Measurements from ENCODE around the gene TJP3.

The TJP3 gene

DNA sequence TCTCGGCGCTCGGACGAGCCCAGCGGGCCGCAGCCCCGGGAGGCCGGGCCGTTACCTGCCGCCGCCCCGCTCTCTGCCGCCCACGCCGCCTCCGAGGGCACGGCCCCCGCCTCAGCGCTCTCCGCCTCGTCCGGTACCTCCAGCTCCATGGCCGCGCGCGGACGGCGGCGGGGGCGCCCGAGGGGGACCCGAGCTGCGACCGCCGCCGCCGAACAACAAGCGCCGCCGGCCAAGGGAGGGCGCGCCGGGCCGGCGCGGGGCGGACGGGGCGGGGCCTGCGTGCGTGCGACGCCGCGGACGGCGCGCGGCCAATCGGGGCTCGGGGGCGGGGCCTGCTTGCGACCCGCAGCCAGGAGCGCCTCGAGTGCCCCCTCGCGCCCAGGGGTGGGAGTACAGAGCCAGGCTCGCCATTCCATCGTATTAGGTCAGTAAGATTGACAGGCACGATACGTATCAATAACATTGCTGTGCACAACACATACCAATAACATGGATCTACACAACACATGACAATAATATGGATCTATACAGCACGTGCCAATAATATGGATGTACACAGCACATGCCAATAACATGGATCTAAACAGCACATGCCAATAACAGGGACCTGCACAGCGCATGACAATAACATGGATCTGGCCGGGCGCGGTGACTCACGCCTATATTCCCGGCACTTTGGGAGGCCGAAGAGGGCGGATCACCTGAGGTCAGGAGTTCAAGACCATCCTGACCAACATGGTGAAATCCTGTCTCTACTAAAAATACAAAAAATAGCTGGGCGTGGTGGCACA is 7.7 kb upstream of the TJP3 start, which contains the start of gene PIP5K1C:
PIP5K1C (minus strand) TSS at position 227 of the 791 bp plus-strand sequence; CDS start at position 149, 78 bp downstream.
- TF ChIP-seq POLR2A (IDR thresholded peaks at IDR 0.05; ENCODE audit: low read length) (no peak), GATA1 (IDR thresholded peaks at IDR 0.05; ENCODE audit: low read depth, low read length) (no peak)
- DNase-seq = peak; percentile 90 to 97

- TF ChIP-seq POLR2A (IDR thresholded peaks at IDR 0.05; ENCODE audit: low read length) (no peak), GATA1 (IDR thresholded peaks at IDR 0.05; ENCODE audit: low read depth, low read length) (no peak)
- no peak for DNase-seq
Observed at GRCh38 chr19:3701200-3701599, 7.0 kb upstream of the TJP3 start.

DNA sequence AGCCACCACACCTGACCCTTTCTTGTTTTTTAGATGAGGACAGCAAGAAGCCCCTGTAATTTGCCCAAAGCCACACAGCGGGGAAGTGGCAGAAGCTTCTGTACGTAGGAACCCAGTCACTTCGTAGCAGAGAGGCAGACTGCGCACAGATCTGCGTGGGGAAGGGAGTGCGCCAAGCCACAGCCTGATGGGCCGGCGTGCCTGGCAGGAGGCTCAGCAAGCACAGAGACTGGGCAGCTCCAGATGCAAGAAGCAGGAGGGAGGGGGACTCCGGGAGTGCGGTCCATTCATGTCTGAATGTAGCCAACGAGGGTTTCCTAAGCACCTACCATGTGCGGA is 347 bp upstream of the TJP3 start:
- no peak for DNase-seq
- TF ChIP-seq GATA1 (IDR thresholded peaks at IDR 0.05; ENCODE audit: low read depth, low read length) (no peak), POLR2A (IDR thresholded peaks at IDR 0.05; ENCODE audit: low read length) (no peak)

GRCh38 chr19:3710265-3710812 is 2.2 kb downstream of the TJP3 start:
- no peak for DNase-seq
- TF ChIP-seq POLR2A (IDR thresholded peaks at IDR 0.05; ENCODE audit: low read length) = no peak
- TF ChIP-seq GATA1 (IDR thresholded peaks at IDR 0.05; ENCODE audit: low read depth, low read length) = no peak

DNA sequence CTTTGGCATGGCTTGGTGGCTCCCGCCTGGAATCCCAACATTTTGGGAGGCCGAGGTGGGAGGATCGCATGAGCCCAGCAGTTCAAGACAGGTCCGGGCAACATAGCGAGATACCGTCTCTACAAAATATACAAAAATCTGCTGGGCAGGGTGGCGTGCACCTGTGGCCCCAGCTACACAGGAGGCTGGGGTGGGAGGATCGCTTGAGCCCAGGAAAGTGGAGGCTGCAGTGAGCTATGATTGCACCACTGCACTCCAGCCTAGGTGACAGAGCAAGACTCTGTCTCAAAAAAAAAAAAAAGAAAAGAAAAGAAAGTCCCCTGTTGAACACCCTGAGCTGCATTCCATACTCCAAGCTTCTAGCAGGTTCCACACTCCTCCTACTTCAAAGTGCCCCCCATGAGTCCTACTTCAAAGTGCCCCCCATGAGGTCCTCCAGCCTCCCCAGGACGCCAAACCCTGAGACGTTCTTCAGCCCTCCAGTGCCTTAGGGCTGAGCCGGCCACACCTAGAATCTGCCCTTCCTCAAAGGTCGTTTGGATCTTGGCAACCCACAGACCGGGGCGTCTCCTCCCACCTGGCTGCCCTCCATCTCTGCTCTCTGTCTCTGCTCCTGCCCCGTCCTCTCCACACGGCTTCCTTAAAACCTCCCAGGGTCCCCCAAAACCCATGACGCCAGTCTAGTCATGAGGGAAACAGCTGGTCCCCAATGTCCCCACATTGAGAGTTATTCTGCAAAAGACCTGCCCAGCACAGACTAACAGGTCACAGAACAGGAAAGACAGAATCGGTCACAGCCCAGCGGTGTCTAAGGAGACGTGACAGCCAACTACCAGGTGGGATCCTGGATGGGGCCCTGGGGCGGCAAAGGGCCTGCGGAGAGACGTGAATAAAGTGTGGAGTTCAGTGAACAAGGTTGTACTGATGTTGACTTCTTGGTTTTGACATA is 4.8 kb downstream of the TJP3 start:
- DNase-seq = no peak
- no peak for TF ChIP-seq POLR2A (IDR thresholded peaks at IDR 0.05; ENCODE audit: low read length)
- TF ChIP-seq GATA1 (IDR thresholded peaks at IDR 0.05; ENCODE audit: low read depth, low read length) = no peak

GRCh38 chr19:3716147-3716668 is 8.0 kb downstream of the TJP3 start:
- no peak for DNase-seq
- TF ChIP-seq POLR2A (IDR thresholded peaks at IDR 0.05; ENCODE audit: low read length) (no peak), GATA1 (IDR thresholded peaks at IDR 0.05; ENCODE audit: low read depth, low read length) (no peak)

GRCh38 chr19:3719868-3720267 is 11.7 kb downstream of the TJP3 start:
- no peak for DNase-seq
- TF ChIP-seq GATA1 (IDR thresholded peaks at IDR 0.05; ENCODE audit: low read depth, low read length) = no peak
- no peak for TF ChIP-seq POLR2A (IDR thresholded peaks at IDR 0.05; ENCODE audit: low read length)

GRCh38 chr19:3720349-3720917 is 12.2 kb downstream of the TJP3 start:
- TF ChIP-seq POLR2A (IDR thresholded peaks at IDR 0.05; ENCODE audit: low read length) (no peak), GATA1 (IDR thresholded peaks at IDR 0.05; ENCODE audit: low read depth, low read length) (no peak)
- DNase-seq = no peak

DNA sequence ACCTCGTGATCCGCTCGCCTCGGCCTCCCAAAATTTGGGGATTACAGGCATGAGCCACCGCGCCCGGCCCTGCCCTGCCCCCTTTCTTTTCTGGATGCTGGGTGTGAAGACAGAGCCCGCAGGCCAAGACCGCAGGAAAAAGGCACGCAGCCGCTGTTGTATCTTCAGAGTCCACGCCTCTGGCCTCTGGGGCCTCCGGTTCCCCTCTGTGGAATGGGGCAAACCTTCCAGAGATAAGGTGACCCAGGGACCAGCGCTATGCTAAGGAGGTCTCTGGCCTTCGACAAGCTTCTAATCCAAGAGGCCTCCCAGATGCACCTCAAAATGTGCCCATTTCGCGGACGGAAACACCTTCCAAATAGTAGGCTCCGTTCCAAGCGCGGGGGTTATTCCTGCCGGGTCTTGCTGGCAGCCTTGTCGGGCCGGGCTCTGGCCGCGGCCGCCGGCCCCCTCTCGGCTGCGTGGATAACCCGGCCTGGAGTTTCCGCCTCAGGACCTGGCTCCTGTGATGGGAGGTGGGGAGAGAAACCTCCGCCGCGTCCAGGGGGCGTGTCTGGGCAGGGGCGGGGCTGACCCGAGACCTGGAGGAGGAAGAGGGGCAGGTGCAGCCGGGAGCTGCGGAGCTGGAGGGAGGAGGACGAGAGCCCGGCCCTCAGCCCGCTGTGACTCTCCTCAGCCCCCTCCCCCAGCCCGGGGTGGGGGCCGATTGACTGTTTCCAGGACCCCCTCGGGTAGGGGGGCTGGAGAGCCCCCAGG is 13.1 kb downstream of the TJP3 start:
- DNase-seq = peak; percentile 71
- no peak for TF ChIP-seq GATA1 (IDR thresholded peaks at IDR 0.05; ENCODE audit: low read depth, low read length)
- TF ChIP-seq POLR2A (IDR thresholded peaks at IDR 0.05; ENCODE audit: low read length) = no peak

- TF ChIP-seq POLR2A (IDR thresholded peaks at IDR 0.05; ENCODE audit: low read length) (no peak), GATA1 (IDR thresholded peaks at IDR 0.05; ENCODE audit: low read depth, low read length) (no peak)
- no peak for DNase-seq
Observed at GRCh38 chr19:3721887-3722442, 13.8 kb downstream of the TJP3 start.

- TF ChIP-seq GATA1 (IDR thresholded peaks at IDR 0.05; ENCODE audit: low read depth, low read length) = no peak
- no peak for DNase-seq
Observed at GRCh38 chr19:3722443-3723109, 14.4 kb downstream of the TJP3 start.

DNA sequence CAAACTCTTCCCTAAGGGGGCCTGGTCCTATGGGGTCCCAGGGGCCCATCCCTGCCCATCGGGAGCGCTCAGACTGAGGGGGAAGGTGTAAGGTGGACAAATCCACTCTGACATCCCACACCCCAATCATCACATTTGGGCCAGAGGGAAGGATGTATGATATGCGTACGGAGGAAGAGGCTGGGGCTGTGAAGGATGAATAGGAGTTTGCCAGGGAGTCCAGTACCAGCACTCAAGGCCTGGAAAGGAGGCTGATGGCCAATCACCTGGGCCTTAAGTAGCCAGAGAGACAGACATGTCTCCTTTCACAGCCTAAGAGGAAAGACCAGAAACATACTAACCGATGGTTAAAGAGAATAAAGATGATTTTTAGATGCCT is 14.9 kb downstream of the TJP3 start:
- no peak for TF ChIP-seq POLR2A (IDR thresholded peaks at IDR 0.05; ENCODE audit: low read length)
- no peak for TF ChIP-seq GATA1 (IDR thresholded peaks at IDR 0.05; ENCODE audit: low read depth, low read length)
- DNase-seq = no peak

Data from erythroblast (primary cell).